ENCODE data around the gene MICA.
"Not testable (repeated sequence)": the region's sequence is repeated elsewhere in the genome, so short reads cannot be mapped to it uniquely, and the experiment has no call there.

MICA gene

GRCh38 chr6:31412506-31412905 is 9.1 kb downstream of the MICA start:
- DNase-seq (ENCODE audit: low read depth in 2 of 2): no peak

GRCh38 chr6:31414148-31414770 is 10.9 kb downstream of the MICA start:
- DNase-seq (ENCODE audit: low read depth in 2 of 2): not testable (repeated sequence)

DNA sequence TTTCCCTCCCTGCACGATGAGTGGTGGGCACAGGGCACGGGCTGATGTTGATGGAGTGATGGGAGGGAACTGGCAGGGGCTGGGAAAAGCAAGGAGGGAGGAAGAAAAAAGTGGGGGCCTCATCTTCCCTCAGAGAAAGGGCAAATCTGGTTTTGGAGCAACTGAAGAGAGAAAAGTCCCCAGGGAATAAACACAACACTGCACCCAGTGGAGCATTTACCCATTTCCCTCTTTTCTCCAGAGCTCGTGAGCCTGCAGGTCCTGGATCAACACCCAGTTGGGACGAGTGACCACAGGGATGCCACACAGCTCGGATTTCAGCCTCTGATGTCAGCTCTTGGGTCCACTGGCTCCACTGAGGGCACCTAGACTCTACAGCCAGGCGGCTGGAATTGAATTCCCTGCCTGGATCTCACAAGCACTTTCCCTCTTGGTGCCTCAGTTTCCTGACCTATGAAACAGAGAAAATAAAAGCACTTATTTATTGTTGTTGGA is 11.4 kb downstream of the MICA start:
- DNase-seq (ENCODE audit: low read depth in 2 of 2): no peak

DNA sequence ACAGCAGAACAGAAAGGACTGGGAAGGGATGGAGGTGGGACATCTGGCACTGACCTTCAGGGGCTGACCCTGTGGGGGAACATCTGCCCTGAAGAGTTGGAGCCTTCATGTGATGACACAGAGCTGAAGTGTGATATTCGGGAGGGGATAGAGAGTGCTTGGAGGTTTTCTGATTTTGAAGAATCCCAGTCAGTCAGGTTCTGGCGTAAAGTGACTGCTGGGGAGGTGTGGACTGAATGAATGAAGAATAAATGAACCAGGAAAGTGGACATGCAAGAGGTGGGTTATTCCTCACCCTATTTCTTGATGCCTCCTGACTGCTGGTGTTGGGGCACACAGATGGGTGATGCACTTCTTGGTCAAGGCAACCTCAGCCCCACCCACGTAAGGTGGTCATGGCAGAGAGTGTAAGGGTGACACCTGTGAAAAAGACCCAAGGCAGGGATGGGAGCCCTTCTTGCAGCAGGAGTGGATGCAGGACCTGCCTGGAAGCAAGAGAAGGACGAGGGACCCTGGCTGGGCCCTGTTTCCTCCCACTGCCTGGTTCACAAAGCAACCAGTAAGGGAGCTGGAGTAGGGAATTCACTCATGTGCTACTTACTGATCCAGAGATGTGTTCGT is 13.1 kb downstream of the MICA start:
- no peak for DNase-seq (ENCODE audit: low read depth in 2 of 2)

DNA sequence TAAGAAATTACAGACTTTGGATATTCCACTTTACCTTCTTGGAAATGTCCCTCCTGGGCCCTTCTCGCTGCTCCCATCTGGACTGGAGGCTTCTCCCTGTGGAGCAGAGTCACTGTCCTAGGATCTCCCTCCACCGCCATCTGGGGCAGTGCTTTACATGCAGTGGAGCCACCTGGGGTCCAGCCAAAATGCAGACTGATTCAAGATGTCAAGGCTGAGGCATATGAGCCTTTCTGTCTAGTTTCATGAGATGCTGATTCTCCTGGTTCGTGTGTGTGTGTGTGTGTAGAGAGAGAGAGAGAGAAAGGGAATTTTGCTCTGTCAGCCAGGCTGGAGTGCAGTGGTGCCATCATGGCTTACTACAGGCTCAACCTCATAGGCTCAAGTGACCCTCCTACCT is 14.9 kb downstream of the MICA start:
- no peak for DNase-seq (ENCODE audit: low read depth in 2 of 2)

DNA sequence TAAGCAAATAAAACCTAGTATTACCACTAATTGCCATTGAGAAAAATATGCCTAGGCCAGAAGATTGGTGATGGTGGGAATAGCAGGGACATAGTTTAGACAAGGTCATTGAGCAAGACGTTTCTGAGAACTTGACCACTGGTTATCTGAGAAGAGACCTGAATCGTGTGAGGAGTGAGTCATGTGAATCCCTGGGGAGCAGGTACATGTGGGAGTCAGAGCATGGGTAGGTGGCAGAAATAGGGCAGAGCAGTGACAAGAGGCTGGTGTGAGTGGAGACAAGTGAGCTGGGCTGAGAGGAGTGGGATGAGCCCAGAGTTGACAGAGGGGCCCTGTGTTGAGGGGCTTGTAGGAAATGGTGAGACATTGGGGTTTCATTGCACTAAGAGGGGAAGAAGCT is 16.4 kb downstream of the MICA start:
- DNase-seq (ENCODE audit: low read depth in 2 of 2): no peak

GRCh38 chr6:31420546-31420945 is 17.2 kb downstream of the MICA start:
- no peak for DNase-seq (ENCODE audit: low read depth in 2 of 2)

DNA sequence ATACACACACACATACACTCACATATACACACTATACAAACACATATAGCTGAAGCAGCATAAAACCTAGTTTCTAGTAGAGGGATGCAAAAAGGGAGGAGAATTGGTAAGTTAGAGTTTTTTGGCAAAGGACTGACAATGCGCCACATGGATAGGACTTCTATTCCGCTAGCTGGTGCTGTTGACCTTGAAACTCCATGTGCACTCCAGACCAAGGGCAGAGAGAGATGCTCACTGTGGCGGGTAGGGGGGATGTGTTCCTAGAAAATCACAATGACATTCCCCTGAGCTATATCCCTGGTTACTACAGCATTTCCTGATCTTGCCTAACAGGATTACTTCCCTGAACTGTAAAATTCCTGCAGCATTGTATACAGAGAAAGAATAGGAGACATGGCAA is 19.2 kb downstream of the MICA start:
- no peak for DNase-seq (ENCODE audit: low read depth in 2 of 2)

GRCh38 chr6:31423550-31423949 is 20.2 kb downstream of the MICA start:
- no peak for DNase-seq (ENCODE audit: low read depth in 2 of 2)

DNA sequence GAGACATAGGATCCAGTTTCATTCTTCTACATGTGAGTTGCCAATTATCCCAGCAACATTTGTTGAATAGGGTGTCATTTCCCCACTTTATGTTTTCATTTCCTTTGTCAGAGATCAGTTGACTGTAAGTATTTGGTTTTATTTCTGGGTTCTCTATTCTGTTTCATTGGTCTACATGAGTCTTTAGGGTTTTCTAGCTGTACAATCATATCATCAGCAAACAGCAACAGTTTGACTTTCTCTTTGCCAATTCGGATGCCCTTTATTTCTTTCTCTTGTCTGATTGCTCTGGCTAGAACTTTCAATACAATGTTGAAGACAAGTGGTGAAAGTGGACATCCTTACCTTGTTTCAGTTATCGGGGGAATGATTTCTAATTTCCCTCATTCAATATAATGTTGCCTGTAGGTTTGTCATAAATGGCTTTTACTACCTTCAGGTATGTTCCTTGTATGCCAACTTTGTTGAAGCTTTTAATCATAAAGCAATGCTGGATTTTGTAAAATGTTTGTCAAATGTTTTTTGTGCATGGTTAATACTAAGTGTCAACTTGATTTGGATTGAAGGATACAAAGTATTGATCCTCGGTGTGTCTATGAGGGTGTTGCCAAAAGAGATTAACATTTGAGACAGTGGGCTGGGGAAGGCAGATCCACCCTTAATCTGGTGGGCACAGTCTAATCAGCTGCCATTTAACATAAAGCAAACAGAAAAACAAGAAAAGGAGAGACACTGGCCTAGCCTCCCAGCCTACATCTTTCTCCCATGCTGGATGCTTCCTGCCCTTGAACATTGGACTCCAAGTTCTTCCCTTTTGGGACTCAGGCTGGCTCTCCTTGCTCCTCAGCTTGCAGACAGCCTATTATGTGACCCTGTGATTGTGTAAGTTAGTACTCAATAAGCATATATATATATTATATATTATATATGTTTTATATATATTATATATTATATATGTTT is 23.3 kb downstream of the MICA start:
- DNase-seq (ENCODE audit: low read depth in 2 of 2): no peak

GRCh38 chr6:31430449-31430848 is 27.1 kb downstream of the MICA start:
- no peak for DNase-seq (ENCODE audit: low read depth in 2 of 2)

GRCh38 chr6:31435051-31435450 is 31.7 kb downstream of the MICA start:
- DNase-seq (ENCODE audit: low read depth in 2 of 2): not testable (repeated sequence)

DNA sequence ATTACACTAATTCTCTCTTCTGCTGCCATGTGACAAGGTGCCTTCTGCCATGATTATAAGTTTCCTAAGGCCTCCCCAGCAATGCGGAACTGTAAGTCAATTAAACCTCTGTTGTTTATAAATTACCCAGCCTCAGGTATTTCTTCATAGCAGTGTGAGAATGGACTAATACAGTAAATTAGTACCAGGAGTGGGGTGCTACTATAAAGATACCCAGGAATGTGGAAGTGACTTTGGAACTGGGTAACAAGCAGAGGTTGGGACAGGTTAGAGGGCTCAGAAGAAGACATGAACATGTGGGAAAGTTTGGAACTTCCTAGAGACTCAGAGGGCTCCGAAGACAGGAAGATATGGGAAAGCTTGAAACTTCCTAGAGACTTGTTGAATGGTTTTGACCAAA is 34.8 kb downstream of the MICA start:
- no peak for DNase-seq (ENCODE audit: low read depth in 2 of 2)

- no peak for DNase-seq (ENCODE audit: low read depth in 2 of 2)
Measured at GRCh38 chr6:31438677-31439076, 35.3 kb downstream of the MICA start.

DNA sequence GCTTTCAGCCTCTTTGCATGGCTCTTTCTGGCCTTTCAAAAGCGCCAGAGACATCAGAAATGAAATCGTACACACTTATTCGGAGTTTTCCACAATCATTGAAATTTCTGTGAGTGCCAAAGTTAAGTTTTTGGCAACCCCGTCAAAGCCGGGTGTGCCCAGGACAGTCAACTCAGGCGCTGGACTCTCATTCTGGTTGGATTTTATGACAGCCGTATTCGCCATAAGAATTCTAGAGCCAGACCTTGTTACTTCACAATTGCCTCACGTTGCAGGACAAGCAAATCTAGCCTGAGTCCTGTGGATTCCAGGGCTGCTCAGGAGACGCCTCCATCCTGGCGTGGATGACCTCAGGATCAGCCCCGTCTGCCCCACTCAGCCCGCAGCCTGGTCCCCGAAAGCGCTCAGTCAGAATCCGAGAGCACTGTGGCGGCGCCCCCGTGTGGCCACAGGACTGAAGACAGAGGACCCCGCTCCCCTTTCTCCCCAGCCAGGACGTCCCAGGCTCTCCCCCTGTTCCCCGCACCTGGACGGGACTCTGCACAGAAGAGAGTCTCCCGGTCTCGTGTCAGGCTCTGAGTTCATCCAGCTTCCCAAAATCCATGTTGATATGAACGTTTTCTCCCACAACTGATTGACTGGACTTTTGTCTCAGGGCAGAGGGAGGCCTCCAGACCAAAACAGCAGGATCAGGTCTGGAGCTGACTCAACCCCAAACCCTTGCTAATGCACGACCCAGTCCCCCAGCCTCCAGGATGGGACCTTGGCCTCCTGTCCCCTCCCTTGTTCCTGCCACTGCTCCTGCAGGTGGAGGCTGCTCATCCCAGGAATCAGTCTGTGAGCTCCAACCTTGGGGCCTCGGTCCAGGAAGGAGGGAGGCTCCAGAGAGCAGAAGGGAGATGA is 38.2 kb downstream of the MICA start:
- peak in 1 of 2 experiments; percentile 18 for DNase-seq (ENCODE audit: low read depth in 2 of 2)

DNA sequence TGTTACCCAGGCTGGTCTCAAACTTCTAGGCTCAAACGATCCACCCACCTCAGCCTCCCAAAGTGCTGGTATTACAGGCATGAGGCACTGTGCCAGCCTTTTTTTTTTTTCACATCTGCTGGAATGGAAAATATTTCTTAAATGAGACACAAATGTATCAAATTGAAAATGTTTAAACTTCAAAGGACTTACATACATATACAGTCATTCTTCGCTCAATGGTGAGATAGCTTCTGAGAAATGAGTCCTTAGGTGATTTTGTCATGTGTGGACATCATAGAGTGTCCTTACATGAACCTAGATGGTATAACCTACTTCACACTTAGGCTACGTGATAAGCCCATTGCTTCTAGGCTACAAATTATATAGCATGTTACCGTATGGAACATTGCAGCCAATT is 43.1 kb downstream of the MICA start:
- peak; percentile 8 to 12 for DNase-seq (ENCODE audit: low read depth in 2 of 2)

DNA sequence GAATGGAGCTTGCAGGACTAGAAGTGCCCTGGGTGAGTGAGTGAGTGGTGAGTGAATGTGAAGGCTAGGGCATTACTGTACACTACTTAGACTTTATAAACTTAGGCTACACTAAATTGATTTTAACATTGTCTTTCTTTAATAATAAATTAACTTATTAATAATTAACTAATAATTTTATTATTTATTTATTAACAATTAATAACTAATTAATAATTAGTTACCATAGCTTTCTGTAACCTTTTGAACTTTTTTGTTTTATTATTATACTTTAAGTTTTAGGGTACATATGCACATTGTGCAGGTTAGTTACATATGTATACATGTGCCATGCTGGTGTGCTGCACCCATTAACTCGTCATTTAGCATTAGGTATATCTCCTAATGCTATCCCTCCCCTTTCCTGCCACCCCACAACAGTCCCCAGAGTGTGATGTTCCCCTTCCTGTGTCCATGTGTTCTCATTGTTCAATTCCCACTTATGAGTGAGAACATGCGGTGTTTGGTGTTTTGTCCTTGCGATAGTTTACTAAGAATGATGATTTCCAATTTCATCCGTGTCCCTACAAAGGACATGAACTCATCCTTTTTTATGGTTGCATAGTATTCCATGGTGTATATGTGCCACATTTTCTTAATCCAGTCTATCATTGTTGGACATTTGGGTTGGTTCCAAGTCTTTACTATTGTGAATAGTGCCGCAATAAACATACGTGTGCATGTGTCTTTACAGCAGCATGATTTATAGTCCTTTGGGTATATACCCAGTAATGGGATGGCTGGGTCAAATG is 43.8 kb downstream of the MICA start:
- not testable (repeated sequence) for DNase-seq (ENCODE audit: low read depth in 2 of 2)

DNA sequence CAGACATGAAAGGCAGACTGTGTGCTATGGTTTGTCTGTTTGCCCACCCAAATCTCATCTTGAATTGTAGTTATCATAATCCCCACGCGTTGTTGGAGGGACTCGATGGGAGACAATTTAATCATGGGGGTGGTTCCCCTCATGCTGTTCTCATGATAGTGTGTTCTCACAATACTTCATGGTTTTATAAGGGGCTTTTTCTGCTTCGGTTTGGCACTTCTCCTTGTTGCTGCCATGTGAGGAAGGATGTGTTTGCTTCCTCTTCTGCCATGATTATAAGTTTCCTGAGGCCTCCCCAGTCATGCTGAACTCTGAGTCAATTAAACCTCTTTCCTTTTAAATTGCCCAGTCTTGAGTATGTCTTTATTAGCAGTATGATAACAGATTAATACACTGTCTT is 47.4 kb downstream of the MICA start:
- no peak for DNase-seq (ENCODE audit: low read depth in 2 of 2)

DNA sequence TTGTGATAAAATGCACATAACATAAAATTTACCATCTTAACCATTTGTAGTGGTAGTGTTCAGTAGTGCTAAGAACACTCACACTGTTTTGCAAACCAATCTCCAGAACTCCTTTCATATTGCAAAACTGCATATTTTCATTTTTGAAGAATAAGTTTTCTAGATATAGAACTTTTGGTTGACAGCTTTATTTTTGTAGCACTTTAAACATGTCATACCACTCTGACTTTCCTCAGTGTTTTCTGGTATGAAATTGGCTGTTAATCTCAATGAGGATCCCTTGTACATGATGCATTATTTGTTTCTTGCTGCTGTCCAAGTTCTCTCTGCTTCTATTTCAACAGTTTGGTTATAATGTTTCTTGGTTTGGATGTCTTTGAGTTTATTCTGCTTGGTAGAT is 49.5 kb downstream of the MICA start:
- no peak for DNase-seq (ENCODE audit: low read depth in 2 of 2)

DNA sequence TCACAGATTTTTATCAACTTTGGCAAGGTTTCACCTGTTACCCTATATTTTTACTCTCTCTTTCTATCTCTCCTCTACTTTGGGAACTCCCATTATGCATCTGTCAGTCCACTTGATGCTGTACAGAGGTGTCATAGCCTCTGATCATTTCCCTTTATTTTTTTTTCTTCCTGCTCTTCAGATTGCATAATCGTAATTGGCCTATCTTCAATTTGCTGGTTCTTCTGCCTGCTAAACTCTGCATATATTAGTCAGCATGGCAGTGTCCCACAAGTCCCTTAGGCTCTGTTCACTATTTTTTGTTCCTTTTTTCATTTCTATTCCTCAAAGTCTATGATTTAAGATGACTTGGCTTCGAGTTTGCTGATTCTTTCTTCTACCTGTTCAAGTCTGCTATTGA is 49.9 kb downstream of the MICA start:
- no peak for DNase-seq (ENCODE audit: low read depth in 2 of 2)

GRCh38 chr6:31459864-31460263 is 56.5 kb downstream of the MICA start:
- not testable (repeated sequence) for DNase-seq (ENCODE audit: low read depth in 2 of 2)
